GM19397 (cell line): ENCODE measurements around the gene CACNB3.
"Not testable (repeated sequence)": the region's sequence is repeated elsewhere in the genome, so short reads cannot be mapped to it uniquely, and the experiment has no call there.

ENCODE experiments used
- ATAC-seq: cut with Tn5 transposase; IDR thresholded peaks from one replicate; pipeline ENCODE4 v1.9.1; 2021; ENCODE audit warnings: mild to moderate bottlenecking, moderate library complexity; ENCODE audit not compliant: unreplicated experiment

The CACNB3 gene

GRCh38 chr12:48852734-48853688 lies 34.7 kb downstream of the CACNB3 start:
- ATAC-seq: peak; percentile 33

GRCh38 chr12:48854488-48854887 lies 36.2 kb downstream of the CACNB3 start:
- ATAC-seq: no peak

GRCh38 chr12:48854932-48855331 lies 36.6 kb downstream of the CACNB3 start:
- ATAC-seq: not testable (repeated sequence)

GRCh38 chr12:48856379-48856778 lies 38.1 kb downstream of the CACNB3 start:
- no peak for ATAC-seq

GRCh38 chr12:48857278-48857994 lies 39.1 kb downstream of the CACNB3 start:
- no peak for ATAC-seq

- no peak for ATAC-seq
Measured at GRCh38 chr12:48858043-48858442, 39.7 kb downstream of the CACNB3 start.

- no peak for ATAC-seq
Measured at GRCh38 chr12:48859607-48860006, 41.3 kb downstream of the CACNB3 start.

GRCh38 chr12:48860236-48860635 lies 41.9 kb downstream of the CACNB3 start:
- not testable (repeated sequence) for ATAC-seq

- ATAC-seq: no peak
Measured at GRCh38 chr12:48861111-48861510, 42.8 kb downstream of the CACNB3 start.

GRCh38 chr12:48862760-48863159 lies 44.5 kb downstream of the CACNB3 start:
- ATAC-seq: no peak

- no peak for ATAC-seq
Measured at GRCh38 chr12:48863291-48863690, 45.0 kb downstream of the CACNB3 start.

- peak; percentile 86 for ATAC-seq
Measured at GRCh38 chr12:48865281-48866051, 47.2 kb downstream of the CACNB3 start, which contains the start of gene RND1. Gene RND1, minus strand, starts transcription at chr12:48865870. Its CDS starts 103 bp downstream, at chr12:48865767.

- no peak for ATAC-seq
Measured at GRCh38 chr12:48866052-48866711, 47.9 kb downstream of the CACNB3 start.

GRCh38 chr12:48868451-48868850 lies 50.2 kb downstream of the CACNB3 start:
- no peak for ATAC-seq

GRCh38 chr12:48869191-48869590 lies 50.9 kb downstream of the CACNB3 start:
- no peak for ATAC-seq

GRCh38 chr12:48873096-48873495 lies 54.8 kb downstream of the CACNB3 start:
- ATAC-seq: no peak

GRCh38 chr12:48873534-48873933 lies 55.2 kb downstream of the CACNB3 start:
- not testable (repeated sequence) for ATAC-seq

- ATAC-seq: no peak
Measured at GRCh38 chr12:48875944-48876515, 57.7 kb downstream of the CACNB3 start.
